ENCODE data around the gene WWOX.

- TF ChIP-seq CTCF (IDR thresholded peaks at IDR 0.05) (no peak), EZH2 (IDR thresholded peaks at IDR 0.05; ENCODE audit: borderline replicate concordance, insufficient read depth, low read depth, low read length, poor library complexity, severe bottlenecking) (no peak)
Observed at GRCh38 chr16:78133919-78134318, 34.5 kb downstream of the WWOX start.
